Uterus (tissue), 4 donors: ENCODE data around the gene SCAF4. TPM values are rescaled to one million over a fixed set of nuclear protein-coding genes. Genes with fewer than 3 reads are reported as not detected.
"Not testable (repeated sequence)": the region's sequence is repeated elsewhere in the genome, so short reads cannot be mapped to it uniquely, and the experiment has no call there.

Source experiments
- DNase-seq, 2 donors: peaks; one replicate each; pipeline ENCODE4 v3.0.0-alpha.2; 2019 to 2020
- H3K27ac ChIP-seq, 2 donors: fragments of 200-600 bp; sonication (generic); 1 replicate in 1 of 2; 2 replicates in 1 of 2; pipeline ENCODE4 v1.5.1; 2016 to 2018
- H3K27me3 ChIP-seq, 2 donors: fragments of 200-600 bp; sonication (generic); one replicate each; pipeline ENCODE4 v1.5.1; 2018 to 2019; ENCODE audit warnings: control low read depth in 1 of 2
- H3K36me3 ChIP-seq, 2 donors: fragments of 200-600 bp; sonication (generic); one replicate each; pipeline ENCODE4 v1.5.1; 2019; ENCODE audit warnings: control low read depth in 1 of 2
- H3K4me1 ChIP-seq, 2 donors: fragments of 200-600 bp; sonication (generic); one replicate each; pipeline ENCODE4 v1.5.1; 2018 to 2019; ENCODE audit warnings: control low read depth in 1 of 2
- H3K4me3 ChIP-seq, 2 donors: fragments of 200-600 bp; sonication (generic); 1 replicate in 1 of 2; 2 replicates in 1 of 2; pipeline ENCODE4 v1.5.1; 2018 to 2019; ENCODE audit warnings: mild to moderate bottlenecking in 1 of 2
- H3K9me3 ChIP-seq, 2 donors: fragments of 200-600 bp; sonication (generic); one replicate each; pipeline ENCODE4 v1.5.1; 2019; ENCODE audit warnings: control low read depth in 1 of 2
- CTCF ChIP-seq, 4 experiments: fragments of 200-600 bp in 2 of 4; fragments of 450-650 bp in 2 of 4; sonication (generic) in 2 of 4; IDR thresholded peaks; one replicate each; pipeline ENCODE4 v1.5.1; 2016 to 2019; ENCODE audit warnings: antibody characterized with exemption in 4 of 4, mild to moderate bottlenecking in 2 of 4, moderate library complexity in 1 of 4
- POLR2A ChIP-seq, 2 donors: fragments of 450-650 bp; IDR thresholded peaks; one replicate each; pipeline ENCODE4 v1.6.1; 2016; ENCODE audit warnings: antibody characterized with exemption in 2 of 2, mild to moderate bottlenecking in 1 of 2, moderate library complexity in 1 of 2
- intact Hi-C: fragments of 100-400 bp; cut with DNase I; formaldehyde crosslinking; loops from one replicate; pipeline ENCODE4 v1.15.1; 2023; ENCODE audit warnings: low total_unique reads
- total RNA-seq, 4 donors: library from RNA; depleted of rRNA in 3 of 4; stranded (reverse); fragments of >200 nt in 3 of 4; gene quantifications; one replicate each; pipeline versions ENCODE4 v1.1.0 to v1.2.4, GENCODE V29; 2014 to 2023
- donor health status: DM: yes; HTN: yes; CAD: no.

The SCAF4 gene
- total RNA-seq, 4 donors from 2014 or later, result 4.9 to 50.5 (median 13.4) TPM

- Histone ChIP-seq H3K9me3 (no peaks in the 10 kb centered on the region), H3K4me3 (no peak overlapping the region), H3K27me3 (no peaks in the 10 kb centered on the region), H3K36me3 (no peaks in the 10 kb centered on the region), H3K4me1 (no peaks in the 10 kb centered on the region), H3K27ac (no peak overlapping the region)
- intact Hi-C loops, result no loop called here
- no peak for TF ChIP-seq CTCF (IDR thresholded peaks at IDR 0.05)
- no peak for TF ChIP-seq POLR2A (IDR thresholded peaks at IDR 0.05)
- DNase-seq, result no peak
Observed at GRCh38 chr21:31772674-31773555, 41.0 kb upstream of the SCAF4 start.

GRCh38 chr21:31771685-31772084 is 39.8 kb upstream of the SCAF4 start:
- Histone ChIP-seq H3K9me3 (no peaks in the 10 kb centered on the region), H3K27me3 (no peaks in the 10 kb centered on the region), H3K27ac (no peak overlapping the region), H3K36me3 (no peaks in the 10 kb centered on the region), H3K4me3 (no peak overlapping the region), H3K4me1 (no peaks in the 10 kb centered on the region)
- DNase-seq, result no peak
- intact Hi-C loops, result no loop called here
- TF ChIP-seq POLR2A (IDR thresholded peaks at IDR 0.05), result no peak
- TF ChIP-seq CTCF (IDR thresholded peaks at IDR 0.05), result no peak

- no peak for DNase-seq
- Histone ChIP-seq H3K27me3 (no peaks in the 10 kb centered on the region), H3K4me1 (no peaks in the 10 kb centered on the region), H3K9me3 (no peaks in the 10 kb centered on the region), H3K36me3 (no peaks in the 10 kb centered on the region), H3K4me3 (no peak overlapping the region), H3K27ac (no peak overlapping the region)
- no peak for TF ChIP-seq CTCF (IDR thresholded peaks at IDR 0.05)
- no peak for TF ChIP-seq POLR2A (IDR thresholded peaks at IDR 0.05)
- intact Hi-C loops, result no loop called here
Observed at GRCh38 chr21:31768710-31769109, 36.8 kb upstream of the SCAF4 start.

- Histone ChIP-seq H3K27me3 (no peaks in the 10 kb centered on the region), H3K36me3 (no peaks in the 10 kb centered on the region), H3K4me3 (no peak overlapping the region), H3K4me1 (no peaks in the 10 kb centered on the region), H3K9me3 (no peaks in the 10 kb centered on the region), H3K27ac (no peak overlapping the region)
- intact Hi-C loops, result no loop called here
- no peak for DNase-seq
- no peak for TF ChIP-seq POLR2A (IDR thresholded peaks at IDR 0.05)
- no peak for TF ChIP-seq CTCF (IDR thresholded peaks at IDR 0.05)
Observed at GRCh38 chr21:31766899-31767298, 35.0 kb upstream of the SCAF4 start.

GRCh38 chr21:31765850-31766249 is 33.9 kb upstream of the SCAF4 start:
- H3K9me3 ChIP-seq, H3K36me3 ChIP-seq, H3K4me3 ChIP-seq, H3K27ac ChIP-seq, H3K4me1 ChIP-seq, intact Hi-C loops, DNase-seq, H3K27me3 ChIP-seq: not testable (repeated sequence)
